GM19099 (cell line): Measurements from ENCODE around the gene KIAA0825.

Source experiments
- POLR2A ChIP-seq: IDR thresholded peaks from 3 replicates; pipeline ENCODE4 v1.6.1; 2011; ENCODE audit warnings: low read depth; ENCODE audit not compliant: insufficient read length; ENCODE audit errors: extremely low read depth

KIAA0825 gene

DNA sequence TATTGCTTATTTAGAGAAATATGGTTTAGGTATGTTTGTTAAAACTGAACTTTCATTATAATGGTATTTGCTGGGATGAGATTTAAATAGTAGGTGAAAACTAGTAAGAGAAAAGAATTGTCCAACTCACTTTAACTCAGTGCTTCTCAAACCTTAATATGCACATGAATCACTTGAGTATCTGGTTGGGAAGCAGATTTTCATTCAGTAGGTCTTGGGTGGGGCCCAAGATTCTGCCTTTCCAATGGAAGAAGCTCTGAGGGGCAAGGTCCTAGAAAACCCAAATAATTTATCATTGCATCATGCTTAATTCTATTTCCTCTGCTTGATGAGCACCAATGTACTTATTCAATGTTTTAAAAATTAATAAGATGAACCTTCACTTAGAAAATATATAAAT lies 262.6 kb downstream of the KIAA0825 start:
- TF ChIP-seq POLR2A, result no peak

DNA sequence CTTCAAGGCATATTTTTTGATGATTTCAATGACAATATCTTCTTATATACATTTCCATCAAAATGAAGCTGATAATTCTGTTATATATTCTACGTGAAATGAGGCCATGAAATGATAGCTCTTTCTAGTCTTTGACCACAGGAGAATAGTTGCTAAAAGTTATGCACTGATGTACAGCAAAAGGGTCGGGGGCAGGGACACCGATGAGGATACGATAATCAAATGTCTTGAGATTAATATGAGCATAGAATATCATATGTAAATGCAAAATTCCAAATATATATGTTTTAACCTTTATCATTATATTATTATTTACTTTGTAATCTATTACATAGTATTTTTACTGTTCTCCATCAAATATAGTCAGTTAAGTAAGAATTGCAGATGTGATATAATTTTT lies 264.8 kb downstream of the KIAA0825 start:
- no peak for TF ChIP-seq POLR2A

GRCh38 chr5:94347130-94347529 lies 271.3 kb downstream of the KIAA0825 start:
- no peak for TF ChIP-seq POLR2A

GRCh38 chr5:94345257-94345656 lies 273.1 kb downstream of the KIAA0825 start:
- no peak for TF ChIP-seq POLR2A

- TF ChIP-seq POLR2A, result no peak
Measured at GRCh38 chr5:94337617-94338016, 280.8 kb downstream of the KIAA0825 start.

GRCh38 chr5:94335936-94336335 lies 282.5 kb downstream of the KIAA0825 start:
- no peak for TF ChIP-seq POLR2A

- TF ChIP-seq POLR2A, result no peak
Measured at GRCh38 chr5:94329115-94329514, 289.3 kb downstream of the KIAA0825 start.

- TF ChIP-seq POLR2A, result no peak
Measured at GRCh38 chr5:94326586-94326985, 291.8 kb downstream of the KIAA0825 start.

GRCh38 chr5:94316916-94317838 lies 301.2 kb downstream of the KIAA0825 start:
- no peak for TF ChIP-seq POLR2A

GRCh38 chr5:94314460-94315131 lies 303.8 kb downstream of the KIAA0825 start:
- no peak for TF ChIP-seq POLR2A

- no peak for TF ChIP-seq POLR2A
Measured at GRCh38 chr5:94313696-94314095, 304.7 kb downstream of the KIAA0825 start.

DNA sequence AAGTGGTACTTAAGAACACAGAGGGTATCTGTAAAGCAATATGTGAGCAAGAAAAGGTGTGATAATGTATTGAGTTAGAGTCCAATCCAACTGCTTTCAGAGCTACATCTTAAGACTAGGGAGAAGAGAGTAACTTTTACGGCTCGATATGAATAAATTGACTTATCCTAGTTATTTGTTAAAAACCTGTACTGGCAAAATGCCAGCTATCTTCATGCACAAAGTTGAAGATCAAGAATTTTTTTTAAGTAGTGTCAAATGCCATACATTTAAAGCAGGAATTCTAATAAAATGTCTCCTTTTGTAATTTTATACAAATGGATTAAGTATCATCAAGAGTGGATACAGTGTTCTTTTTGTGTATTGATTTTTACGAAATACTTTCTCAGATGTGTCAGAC lies 305.2 kb downstream of the KIAA0825 start:
- no peak for TF ChIP-seq POLR2A

- TF ChIP-seq POLR2A, result no peak
Measured at GRCh38 chr5:94312298-94312697, 306.1 kb downstream of the KIAA0825 start.

- TF ChIP-seq POLR2A, result no peak
Measured at GRCh38 chr5:94310833-94311232, 307.6 kb downstream of the KIAA0825 start.

- TF ChIP-seq POLR2A, result no peak
Measured at GRCh38 chr5:94309141-94309540, 309.3 kb downstream of the KIAA0825 start.

GRCh38 chr5:94308442-94308841 lies 310.0 kb downstream of the KIAA0825 start:
- TF ChIP-seq POLR2A, result no peak
